ENCODE results near the gene FBXL20. TPM values are rescaled to one million over a fixed set of nuclear protein-coding genes. Genes with fewer than 3 reads are reported as not detected.
"Not testable (repeated sequence)": the region's sequence is repeated elsewhere in the genome, so short reads cannot be mapped to it uniquely, and the experiment has no call there.

The FBXL20 gene
- total RNA-seq, 1 donor from 2014 or later = 16.7 TPM

- intact Hi-C loops (cut with micrococcal nuclease) = no loop called here
Observed at GRCh38 chr17:39264119-39264518, 137.3 kb downstream of the FBXL20 start.

GRCh38 chr17:39261286-39261685 lies 140.1 kb downstream of the FBXL20 start:
- intact Hi-C loops (cut with micrococcal nuclease) = no loop called here

DNA sequence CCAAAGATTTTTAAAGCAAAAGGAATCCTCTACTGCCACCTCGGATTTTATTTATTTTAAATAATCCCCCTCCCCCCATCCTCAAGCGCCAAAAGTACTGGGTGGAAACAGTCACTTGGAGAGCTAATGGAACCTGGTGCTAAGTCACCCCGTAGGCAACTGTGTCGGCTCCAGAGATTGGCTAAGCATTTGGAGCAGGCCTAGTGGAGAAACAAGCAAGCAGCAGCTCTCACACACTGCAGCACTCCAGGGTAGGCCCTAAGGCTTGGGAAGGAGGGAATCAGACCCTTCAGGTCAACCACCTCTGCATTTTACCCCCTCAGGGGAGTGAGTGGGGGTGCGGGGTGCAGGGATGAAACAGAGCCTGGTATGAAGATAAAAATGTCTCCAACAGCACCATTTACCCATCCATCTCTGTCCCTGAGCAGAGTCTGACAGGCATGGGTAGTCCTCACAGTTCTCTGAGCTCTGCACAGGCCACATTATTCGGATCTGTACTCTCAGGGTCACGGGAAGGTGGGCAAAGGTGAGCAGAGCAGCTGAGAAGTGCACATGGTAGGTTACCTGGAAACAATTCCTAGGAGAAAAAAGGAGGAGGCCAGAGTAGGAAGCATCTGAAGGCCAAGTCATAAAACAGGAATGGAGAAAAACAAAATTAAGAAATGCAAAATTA lies 148.5 kb downstream of the FBXL20 start:
- intact Hi-C loops (cut with micrococcal nuclease) = no loop called here

GRCh38 chr17:39251997-39252396 lies 149.4 kb downstream of the FBXL20 start:
- intact Hi-C loops (cut with micrococcal nuclease) = no loop called here

DNA sequence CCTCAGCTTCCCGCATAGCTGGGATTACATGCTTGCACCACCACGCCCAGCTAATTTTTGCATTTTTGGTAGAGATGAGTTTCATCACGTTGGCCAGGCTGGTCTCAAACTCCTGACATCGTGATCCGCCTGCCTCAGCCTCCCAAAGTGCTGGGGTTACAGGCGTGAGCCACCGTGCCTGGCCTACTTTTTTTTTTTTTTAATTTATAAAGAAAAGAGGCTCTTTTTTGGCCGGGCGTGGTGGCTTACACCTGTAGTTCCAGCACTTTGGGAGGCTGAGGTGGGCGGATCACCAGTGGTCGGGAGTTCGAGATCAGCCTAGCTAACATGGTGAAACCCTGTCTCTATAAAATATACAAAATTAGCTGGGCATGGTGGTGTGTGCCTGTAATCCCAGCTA lies 151.3 kb downstream of the FBXL20 start:
- intact Hi-C loops (cut with micrococcal nuclease) = not testable (repeated sequence)

DNA sequence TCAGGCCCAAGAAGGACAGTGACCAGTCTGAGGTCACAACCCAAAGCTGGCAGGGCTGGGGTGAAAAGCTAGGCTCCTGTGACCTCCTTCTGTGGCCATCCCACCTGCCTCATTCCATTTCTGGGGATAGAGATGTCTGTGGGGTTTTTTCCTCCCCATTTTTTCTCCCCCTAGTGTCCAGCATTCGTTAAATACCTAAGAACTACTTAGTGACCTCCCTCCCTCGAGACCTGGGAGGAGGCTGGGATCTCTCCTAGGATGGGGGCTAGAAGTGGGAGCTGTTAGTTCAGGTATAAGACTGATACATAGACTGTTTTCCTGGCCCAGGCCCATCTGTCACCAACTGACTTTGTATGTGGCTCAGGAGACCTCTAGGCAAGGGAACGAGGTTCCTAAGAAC lies 155.2 kb downstream of the FBXL20 start:
- intact Hi-C loops (cut with micrococcal nuclease) = no loop called here

GRCh38 chr17:39244600-39245570 lies 156.5 kb downstream of the FBXL20 start:
- intact Hi-C loops (cut with micrococcal nuclease) = loop anchor here (1.0 to 5.0 kb wide), 5 partner anchors 10 to 262 kb away; partner anchors contain the start of gene PLXDC1

DNA sequence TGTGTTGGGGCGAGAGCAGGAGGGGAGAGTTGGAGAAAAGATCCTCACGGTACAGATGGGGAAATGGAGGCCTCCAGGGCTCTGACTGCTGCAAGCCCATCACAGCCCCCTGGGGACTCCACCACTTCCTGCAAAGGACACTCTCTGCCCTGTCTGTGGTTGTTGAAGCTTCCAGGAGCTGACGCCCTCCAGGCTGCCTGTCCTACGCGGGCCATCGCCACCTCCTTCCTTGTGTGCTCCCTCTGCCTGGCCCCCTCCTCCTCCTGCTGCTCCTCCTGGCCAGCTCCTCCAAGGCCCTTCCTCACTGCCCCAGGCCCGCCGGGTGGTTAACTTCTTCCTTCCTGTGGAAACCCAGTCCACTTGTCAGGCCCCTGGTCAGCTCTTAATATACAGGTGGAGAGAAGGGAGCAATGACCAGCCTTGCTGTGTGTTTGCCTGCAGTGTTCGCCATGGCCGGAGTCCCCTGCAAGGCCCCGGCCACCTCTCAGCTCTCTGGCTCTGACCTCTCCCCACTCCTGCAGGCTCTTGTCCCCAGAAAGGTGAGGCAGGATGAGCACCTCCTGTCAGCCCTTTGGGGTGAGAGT lies 157.3 kb downstream of the FBXL20 start:
- intact Hi-C loops (cut with micrococcal nuclease) = loop anchor here (1.0 to 5.0 kb wide), 5 partner anchors 9 to 261 kb away; partner anchors contain the start of gene PLXDC1

- intact Hi-C loops (cut with micrococcal nuclease) = loop anchor here (5.0 kb wide), 1 partner anchor 91 kb away; the partner anchor contains the start of gene PLXDC1
Observed at GRCh38 chr17:39243155-39243554, 158.3 kb downstream of the FBXL20 start.

DNA sequence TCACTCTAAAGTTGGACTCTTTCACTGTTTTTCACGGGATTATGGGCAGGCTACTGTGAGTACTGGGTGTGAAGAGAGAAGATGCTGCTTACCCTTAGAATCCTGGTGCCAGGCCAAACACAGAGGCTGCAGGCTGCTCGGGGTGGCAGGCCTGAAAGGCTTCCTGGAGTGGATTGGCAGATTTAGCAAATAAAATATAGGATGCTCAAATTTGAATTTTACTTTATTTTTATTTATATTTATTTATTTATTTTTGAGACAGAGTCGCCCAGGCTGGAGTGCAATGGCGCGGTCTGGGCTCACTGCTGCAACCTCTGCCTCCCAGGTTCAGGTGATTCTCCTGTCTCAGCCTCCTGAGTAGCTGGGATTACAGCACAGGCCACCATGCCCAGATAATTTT lies 160.8 kb downstream of the FBXL20 start:
- intact Hi-C loops (cut with micrococcal nuclease) = loop anchor here (5.0 kb wide), 1 partner anchor 88 kb away; the partner anchor contains the start of gene PLXDC1

DNA sequence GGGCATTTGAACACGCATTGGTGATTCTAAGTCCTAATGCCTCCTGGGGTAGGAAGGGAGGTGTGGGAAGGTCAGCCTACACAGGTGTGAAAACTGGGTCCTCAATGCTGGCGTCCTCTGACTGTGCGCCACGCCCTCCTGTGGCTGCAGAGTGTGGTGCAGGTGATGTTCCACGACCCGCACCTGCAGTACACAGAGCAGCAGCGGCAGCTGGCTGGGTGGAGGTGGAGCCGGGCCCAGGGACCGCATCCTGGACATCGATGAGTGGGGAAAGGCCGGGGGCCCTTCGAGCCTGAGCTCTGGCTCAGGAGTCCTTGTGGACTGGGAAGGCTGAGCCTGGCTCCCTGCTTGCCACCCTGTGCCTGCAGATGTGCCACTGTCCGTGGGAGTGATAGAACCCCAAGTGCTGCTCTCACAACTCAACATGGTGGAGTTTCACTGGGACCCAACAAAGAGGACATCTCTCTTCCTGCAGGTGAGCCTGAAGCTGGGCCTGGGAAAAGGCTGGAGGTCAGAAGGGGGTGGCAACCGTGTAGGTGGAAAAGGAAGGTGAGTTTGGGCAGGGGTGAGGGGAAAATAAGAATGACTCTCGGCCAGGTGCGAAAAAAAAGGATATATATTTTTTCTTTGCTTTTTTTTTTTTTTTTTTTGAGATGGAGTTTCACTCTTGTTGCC lies 161.6 kb downstream of the FBXL20 start:
- intact Hi-C loops (cut with micrococcal nuclease) = loop anchor here (5.0 to 10.0 kb wide), 2 partner anchors 87 to 175 kb away; partner anchors contain the start of gene PLXDC1

DNA sequence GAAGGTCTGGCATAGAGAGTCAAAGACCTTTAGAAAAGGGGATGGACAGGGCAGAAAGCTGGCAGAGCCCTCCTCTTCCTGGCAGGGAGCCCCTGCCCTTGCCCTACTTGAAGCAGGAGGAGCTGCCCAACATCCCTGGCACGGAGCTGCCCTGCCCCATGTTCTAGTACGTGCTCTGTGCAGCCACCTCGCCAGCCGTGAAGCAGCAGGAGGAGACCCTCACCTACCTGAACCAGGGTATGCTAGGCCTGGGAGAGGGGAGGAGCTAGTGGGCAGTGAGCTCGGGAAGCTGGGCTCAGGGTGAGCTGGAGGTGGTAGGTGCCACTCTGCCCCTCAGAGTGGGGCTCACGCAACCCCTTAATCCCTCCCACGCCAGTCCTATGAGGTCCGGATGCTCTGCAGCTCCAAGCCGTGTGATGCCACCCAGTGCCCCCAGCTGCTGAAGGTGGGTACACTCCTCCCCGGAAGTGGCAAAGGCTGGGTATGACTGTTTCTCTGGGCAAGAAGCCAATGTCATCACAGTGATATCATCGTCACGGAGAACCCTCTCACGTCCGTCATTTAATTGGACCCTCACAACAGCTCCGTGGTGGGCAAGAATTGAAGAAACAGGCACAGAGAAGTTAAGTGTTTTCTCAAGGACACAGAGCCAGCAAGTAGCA lies 163.0 kb downstream of the FBXL20 start:
- intact Hi-C loops (cut with micrococcal nuclease) = loop anchor here (10.0 kb wide), 1 partner anchor 174 kb away; no protein-coding TSS in a partner anchor

DNA sequence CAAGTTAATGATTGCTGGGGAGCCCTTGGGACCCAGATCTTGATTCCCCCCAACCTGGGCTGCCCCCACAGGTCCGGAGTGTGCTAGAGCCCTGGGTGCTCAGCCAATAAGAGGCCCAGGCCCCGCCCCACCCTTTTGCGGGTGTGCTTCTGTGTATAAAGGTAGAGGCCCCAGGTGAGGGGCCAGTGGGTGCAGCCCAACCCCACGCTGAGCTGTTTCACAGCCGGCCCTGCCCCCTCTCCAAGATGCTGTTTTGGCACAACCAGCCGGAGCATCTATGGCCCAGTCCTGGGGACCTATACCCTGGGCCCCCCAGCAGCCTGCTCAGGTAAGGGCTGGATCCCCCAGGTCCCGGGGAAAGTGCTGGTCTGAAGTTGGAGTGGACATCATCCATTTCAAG lies 163.8 kb downstream of the FBXL20 start:
- intact Hi-C loops (cut with micrococcal nuclease) = loop anchor here (10.0 kb wide), 1 partner anchor 173 kb away; no protein-coding TSS in a partner anchor

DNA sequence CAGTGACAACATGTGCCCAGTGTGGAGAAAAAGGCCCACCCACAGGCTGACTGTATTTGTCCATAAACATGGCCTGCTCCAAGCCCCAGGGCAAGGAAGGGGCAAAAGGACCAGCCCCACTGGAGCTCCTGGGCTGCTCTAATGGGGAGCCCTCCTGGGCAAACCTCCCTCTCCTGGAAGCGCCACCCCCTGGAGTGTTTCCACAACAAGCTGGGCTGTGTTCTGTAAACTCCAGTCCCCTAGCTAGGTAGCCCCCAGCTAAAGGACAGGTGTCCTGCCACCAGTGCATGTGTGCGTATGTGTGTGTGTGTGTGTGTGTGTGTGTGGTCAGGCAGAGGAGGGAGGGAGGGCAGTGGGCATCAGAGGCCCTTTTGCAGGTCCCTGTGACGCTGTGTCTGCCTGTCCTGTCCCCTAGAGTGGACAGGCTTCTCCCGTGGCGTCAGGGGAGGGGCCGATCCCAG lies 164.4 kb downstream of the FBXL20 start:
- intact Hi-C loops (cut with micrococcal nuclease) = loop anchor here (10.0 kb wide), 1 partner anchor 172 kb away; no protein-coding TSS in a partner anchor

DNA sequence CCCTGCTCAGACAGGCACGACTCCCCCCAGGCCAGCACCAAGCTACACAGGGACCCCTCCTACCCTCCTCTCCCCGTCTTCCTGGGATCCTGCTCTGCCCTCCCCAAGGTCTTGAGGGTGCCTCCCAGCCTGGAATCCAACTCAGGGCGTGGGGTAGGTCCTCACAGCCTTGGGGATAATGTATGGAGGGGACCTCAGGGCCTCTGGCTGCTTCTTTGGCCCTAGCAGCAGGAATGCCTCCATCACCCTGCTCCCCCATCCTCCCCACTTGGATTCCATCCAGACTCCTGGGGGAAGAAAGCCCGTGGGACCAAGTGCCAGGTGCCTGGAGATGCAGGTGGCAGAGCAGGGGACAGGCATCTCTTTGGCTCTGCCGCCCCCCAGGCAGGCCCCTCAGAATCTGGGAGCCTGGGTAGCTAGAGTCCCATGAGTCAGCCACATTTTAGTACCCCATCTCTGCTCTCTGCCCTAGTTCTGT lies 164.9 kb downstream of the FBXL20 start:
- intact Hi-C loops (cut with micrococcal nuclease) = loop anchor here (10.0 kb wide), 1 partner anchor 172 kb away; no protein-coding TSS in a partner anchor

DNA sequence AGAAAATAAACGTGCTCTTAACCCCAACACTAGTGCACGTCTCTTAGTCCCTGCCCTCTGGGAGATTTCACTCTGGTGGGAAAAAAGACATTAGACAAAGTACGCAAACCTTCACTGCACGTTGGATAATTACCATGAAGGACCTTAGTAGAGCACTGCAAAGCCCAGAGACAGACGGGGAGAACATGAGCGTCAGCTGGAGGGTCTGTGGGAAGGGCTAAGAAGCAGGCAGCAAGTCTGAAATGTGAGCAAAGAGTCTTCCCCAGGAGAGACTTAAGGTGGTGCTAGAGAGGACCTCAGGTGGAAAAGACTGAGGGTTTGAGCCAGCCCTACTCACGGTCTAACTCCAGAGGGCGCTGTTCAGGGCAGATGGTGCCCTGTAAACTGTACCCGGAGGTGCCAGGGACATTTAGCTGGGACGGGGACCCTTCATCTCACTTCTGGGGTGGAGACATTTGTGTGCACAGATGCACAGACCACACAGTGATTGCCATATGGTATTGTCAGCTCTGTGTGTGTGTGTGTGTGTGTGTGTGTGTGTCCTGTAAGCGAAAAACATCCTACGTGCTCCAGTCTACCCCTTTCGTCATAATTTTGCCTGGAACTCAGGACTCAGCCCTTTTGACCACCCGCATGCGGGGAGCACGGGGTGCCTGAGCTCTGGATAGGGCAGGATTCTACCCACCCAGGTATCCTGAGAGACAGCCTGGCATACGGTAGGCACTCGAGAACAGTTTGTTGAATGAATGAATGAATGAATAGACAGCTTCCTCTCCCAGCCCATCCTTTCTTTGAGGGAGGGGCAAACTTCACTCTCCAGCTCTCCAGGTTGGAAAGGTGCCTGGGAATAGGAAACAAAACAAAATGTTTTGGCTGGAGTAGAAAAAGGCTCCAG lies 165.6 kb downstream of the FBXL20 start:
- intact Hi-C loops (cut with micrococcal nuclease) = loop anchor here (1.0 to 10.0 kb wide), 2 partner anchors 8 to 171 kb away; no protein-coding TSS in a partner anchor

DNA sequence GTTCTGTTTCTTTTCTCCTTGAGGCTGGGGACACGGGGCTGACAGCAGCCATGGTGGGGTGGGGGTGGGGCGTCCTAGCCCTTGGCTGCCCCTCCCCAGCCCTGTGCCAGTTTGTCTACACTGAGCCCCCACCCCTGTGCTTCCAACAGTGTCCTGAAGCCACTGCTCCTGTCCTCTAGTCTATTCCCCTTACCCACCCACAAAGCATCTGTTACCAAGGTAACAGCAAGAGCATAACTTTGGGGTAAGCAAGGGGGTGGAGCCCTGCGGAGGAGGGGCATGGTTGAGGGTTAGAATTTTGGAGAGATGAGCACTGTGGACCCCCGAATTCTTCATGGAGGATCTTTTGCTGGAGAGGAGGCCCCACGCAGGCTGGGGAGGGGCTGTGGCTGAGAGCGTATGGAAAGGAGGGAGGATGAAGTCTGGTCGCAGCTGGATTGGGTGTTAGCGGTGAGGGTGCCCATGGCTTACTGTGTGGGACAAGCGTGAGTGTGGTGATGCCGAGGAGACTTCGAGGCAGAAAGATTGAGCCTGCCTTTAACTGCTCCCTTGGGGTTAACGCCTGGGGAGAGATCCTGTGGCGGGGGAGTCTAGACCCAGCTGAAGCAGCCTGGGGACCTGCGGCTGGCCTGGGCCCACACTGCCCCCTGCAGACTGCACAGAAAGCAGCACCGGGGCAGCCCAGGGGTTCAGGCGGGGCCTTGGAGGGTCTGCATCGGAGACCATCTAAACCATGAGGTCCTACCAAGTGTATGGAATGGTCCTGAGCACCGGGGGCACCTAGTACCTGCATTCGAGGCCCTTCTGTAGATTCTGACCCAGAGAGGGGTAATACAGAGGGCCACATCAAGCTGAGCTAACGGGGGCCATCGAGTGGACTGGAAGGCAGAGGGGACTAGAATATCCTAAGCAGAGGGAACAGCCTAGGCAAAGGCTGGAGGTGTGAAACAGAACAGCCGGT lies 169.6 kb downstream of the FBXL20 start:
- intact Hi-C loops (cut with micrococcal nuclease) = loop anchor here (1.0 to 10.0 kb wide), 2 partner anchors 25 to 167 kb away; no protein-coding TSS in a partner anchor

All from T-helper 1 cell treated with Interleukin-12 subunit alpha and Interleukin-12 subunit beta and Interleukin-4 antibody, amounts not matched to agents 30 ng/mL and 1 ng/mL, for 36 hours (primary cell).